ENCODE measurements around the gene FNDC3B. TPM values are rescaled to one million over a fixed set of nuclear protein-coding genes. Genes with fewer than 3 reads are reported as not detected.

Gene FNDC3B
- total RNA-seq, 1 donor from 2014 or later = 29.5 TPM

DNA sequence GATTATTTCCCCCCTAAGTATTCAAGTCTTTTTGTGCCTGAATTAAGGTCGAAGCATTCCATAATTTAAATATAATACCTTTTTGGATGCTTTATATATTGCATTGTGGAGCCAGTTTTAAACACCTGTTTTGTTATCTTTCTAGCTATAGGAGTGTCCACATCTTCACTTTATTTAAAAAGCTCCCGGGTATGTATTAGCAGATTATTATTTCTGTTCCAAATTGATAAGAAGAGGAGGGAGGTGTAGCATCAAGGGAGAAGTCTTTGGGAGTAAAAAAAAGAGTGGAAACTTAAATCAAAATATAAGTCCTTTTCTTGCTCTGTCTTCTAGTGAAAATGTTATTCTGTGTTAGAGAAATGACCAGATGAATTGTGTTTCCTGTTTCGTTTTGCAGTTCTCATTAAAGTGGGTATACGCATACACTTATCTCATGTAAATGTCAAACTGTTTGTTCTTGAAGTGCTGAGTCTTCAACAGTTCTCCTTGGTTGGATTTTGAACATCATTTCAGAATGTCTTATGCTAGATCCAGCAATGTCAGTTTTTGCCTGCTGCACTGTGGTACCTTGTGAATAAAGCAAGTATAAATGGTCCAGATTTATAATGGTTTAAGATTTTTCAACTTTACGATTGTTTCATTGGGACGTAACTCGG is 105.8 kb downstream of the FNDC3B start:
- H3K4me3 Mint-ChIP-seq = no peak overlapping the region
- H3K27ac Mint-ChIP-seq = no peak overlapping the region
- peaks cover 39% of the 10 kb centered on the region for H4K20me1 ChIP-seq (ENCODE audit: low read depth)

DNA sequence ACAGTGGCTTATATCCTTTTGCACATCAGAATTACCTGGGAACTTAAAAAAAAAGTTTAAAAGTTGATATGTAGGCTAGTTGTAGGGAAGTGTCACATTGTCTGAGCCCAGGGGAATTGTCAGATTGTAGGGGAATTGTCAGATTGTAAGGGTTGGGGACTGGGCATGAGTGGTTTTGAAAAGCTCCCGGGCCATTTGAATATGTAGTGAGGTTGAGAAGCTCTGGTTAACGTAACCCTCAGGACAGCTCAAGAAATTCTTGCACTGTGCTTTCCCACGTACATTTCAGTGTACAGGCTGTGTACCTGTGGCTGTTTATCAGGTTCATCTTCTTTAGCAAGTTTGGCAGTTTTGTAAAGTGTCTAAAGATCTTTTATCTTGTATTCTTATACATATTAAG is 107.0 kb downstream of the FNDC3B start:
- H3K9me3 ChIP-seq (ENCODE audit: low read depth) = no peaks in the 10 kb centered on the region
- no peak for DNase-seq (ENCODE audit: low spot score)
- peaks cover 38% of the 10 kb centered on the region for H3K4me1 Mint-ChIP-seq
- no peak overlapping the region for H3K4me3 Mint-ChIP-seq
- no peak for TF ChIP-seq EZH2 (IDR thresholded peaks at IDR 0.05)
- TF ChIP-seq, protein P1, sequence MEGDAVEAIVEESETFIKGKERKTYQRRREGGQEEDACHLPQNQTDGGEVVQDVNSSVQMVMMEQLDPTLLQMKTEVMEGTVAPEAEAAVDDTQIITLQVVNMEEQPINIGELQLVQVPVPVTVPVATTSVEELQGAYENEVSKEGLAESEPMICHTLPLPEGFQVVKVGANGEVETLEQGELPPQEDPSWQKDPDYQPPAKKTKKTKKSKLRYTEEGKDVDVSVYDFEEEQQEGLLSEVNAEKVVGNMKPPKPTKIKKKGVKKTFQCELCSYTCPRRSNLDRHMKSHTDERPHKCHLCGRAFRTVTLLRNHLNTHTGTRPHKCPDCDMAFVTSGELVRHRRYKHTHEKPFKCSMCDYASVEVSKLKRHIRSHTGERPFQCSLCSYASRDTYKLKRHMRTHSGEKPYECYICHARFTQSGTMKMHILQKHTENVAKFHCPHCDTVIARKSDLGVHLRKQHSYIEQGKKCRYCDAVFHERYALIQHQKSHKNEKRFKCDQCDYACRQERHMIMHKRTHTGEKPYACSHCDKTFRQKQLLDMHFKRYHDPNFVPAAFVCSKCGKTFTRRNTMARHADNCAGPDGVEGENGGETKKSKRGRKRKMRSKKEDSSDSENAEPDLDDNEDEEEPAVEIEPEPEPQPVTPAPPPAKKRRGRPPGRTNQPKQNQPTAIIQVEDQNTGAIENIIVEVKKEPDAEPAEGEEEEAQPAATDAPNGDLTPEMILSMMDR (IDR thresholded peaks at IDR 0.05) = no peak
- TF ChIP-seq EZH2phosphoT487 (IDR thresholded peaks at IDR 0.05) = no peak
- H3K79me2 ChIP-seq (ENCODE audit: low read depth) = peaks cover 60% of the 10 kb centered on the region
- H3K9ac ChIP-seq = no peak overlapping the region
- H3K27me3 ChIP-seq = no peaks in the 10 kb centered on the region
- H3K27ac ChIP-seq = no peak overlapping the region
- H3K4me2 ChIP-seq = no peak overlapping the region
- H2AFZ ChIP-seq (replicated peaks) = no peak overlapping the region
- H3K4me3 ChIP-seq = no peak overlapping the region
- no peaks in the 10 kb centered on the region for H3K27me3 Mint-ChIP-seq (ENCODE audit: insufficient read depth, low read depth)
- peaks cover 26% of the 10 kb centered on the region for H3K36me3 Mint-ChIP-seq
- peaks cover 45% of the 10 kb centered on the region for H3K4me1 ChIP-seq
- peaks cover 27% of the 10 kb centered on the region for H4K20me1 ChIP-seq (ENCODE audit: low read depth)
- no peak overlapping the region for H3K27ac Mint-ChIP-seq
- peaks cover 17% of the 10 kb centered on the region for H3F3A ChIP-seq (ENCODE audit: low read depth)
- H3K9me3 Mint-ChIP-seq = peaks cover 28% of the 10 kb centered on the region
- H3K36me3 ChIP-seq = no peaks in the 10 kb centered on the region

More for the DNA sequence above, 105.8 kb downstream of the FNDC3B start:
- no peak overlapping the region for H3K4me2 ChIP-seq
- Mint-ChIP-seq H3K36me3 (peaks cover 26% of the 10 kb centered on the region), H3K27me3 (ENCODE audit: insufficient read depth, low read depth) (no peaks in the 10 kb centered on the region), H3K4me1 (peaks cover 44% of the 10 kb centered on the region), H3K9me3 (peaks cover 28% of the 10 kb centered on the region)
- H3K9ac ChIP-seq = no peak overlapping the region
- peaks cover 17% of the 10 kb centered on the region for H3F3A ChIP-seq (ENCODE audit: low read depth)
- peaks cover 60% of the 10 kb centered on the region for H3K79me2 ChIP-seq (ENCODE audit: low read depth)
- no peaks in the 10 kb centered on the region for H3K9me3 ChIP-seq (ENCODE audit: low read depth)
- H3K4me3 ChIP-seq = no peak overlapping the region
- H3K27me3 ChIP-seq = no peaks in the 10 kb centered on the region
- peaks cover 41% of the 10 kb centered on the region for H3K4me1 ChIP-seq
- H3K27ac ChIP-seq = no peak overlapping the region
- no peak for DNase-seq (ENCODE audit: low spot score)
- H2AFZ ChIP-seq (replicated peaks) = no peak overlapping the region
- no peaks in the 10 kb centered on the region for H3K36me3 ChIP-seq
- TF ChIP-seq, protein P1 (IDR thresholded peaks at IDR 0.05) = no peak
- TF ChIP-seq EZH2phosphoT487 (IDR thresholded peaks at IDR 0.05) (no peak), EZH2 (IDR thresholded peaks at IDR 0.05) (no peak)

DNA sequence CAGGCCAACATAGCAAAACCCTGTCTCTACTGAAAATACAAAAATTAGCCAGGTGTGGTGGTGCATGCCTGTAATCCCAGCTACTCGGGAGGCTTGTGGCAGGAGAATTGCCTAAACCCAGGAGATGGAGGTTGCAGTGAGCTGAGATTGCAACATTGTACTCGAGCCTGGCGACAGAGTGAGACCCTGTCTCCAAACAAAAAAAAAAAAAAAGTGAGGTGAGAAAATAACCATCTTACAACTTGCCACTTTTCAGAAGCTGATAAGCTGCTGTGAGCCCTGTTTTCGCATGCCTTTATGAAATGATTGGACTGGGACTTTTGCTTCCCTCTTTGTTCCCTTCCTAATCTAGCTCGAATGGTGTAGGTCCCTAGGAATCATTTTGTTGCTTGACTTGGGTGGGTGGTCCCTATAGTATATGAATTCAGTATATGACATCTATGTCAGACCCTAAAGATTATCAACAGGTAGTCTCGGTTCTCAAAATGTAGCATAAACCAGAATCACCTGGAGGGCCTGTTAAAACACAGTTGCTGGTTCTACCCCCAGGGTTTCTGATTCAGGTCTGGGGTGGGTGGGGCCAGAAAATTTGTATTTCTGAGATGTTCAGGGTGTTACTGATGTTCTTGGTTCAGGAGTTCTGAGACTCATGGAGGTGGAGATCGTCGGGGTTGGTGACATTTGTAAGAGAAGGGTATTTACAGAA is 107.9 kb downstream of the FNDC3B start:
- no peaks in the 10 kb centered on the region for H3K9me3 ChIP-seq (ENCODE audit: low read depth)
- no peaks in the 10 kb centered on the region for H3K36me3 ChIP-seq
- H3K4me1 Mint-ChIP-seq = peaks cover 38% of the 10 kb centered on the region
- no peak overlapping the region for H3K4me2 ChIP-seq
- peaks cover 59% of the 10 kb centered on the region for H3K79me2 ChIP-seq (ENCODE audit: low read depth)
- H3K27me3 ChIP-seq = no peaks in the 10 kb centered on the region
- H3K4me3 ChIP-seq = no peak overlapping the region
- H3K27ac Mint-ChIP-seq = no peak overlapping the region
- no peaks in the 10 kb centered on the region for H3K27me3 Mint-ChIP-seq (ENCODE audit: insufficient read depth, low read depth)
- no peak overlapping the region for H2AFZ ChIP-seq (replicated peaks)
- H3K9ac ChIP-seq = no peak overlapping the region
- H3F3A ChIP-seq (ENCODE audit: low read depth) = peaks cover 17% of the 10 kb centered on the region
- TF ChIP-seq, protein P1 (IDR thresholded peaks at IDR 0.05) = no peak
- TF ChIP-seq EZH2 (IDR thresholded peaks at IDR 0.05) (no peak), EZH2phosphoT487 (IDR thresholded peaks at IDR 0.05) (no peak)
- peaks cover 24% of the 10 kb centered on the region for H3K36me3 Mint-ChIP-seq
- peaks cover 37% of the 10 kb centered on the region for H3K4me1 ChIP-seq
- peaks cover 28% of the 10 kb centered on the region for H3K9me3 Mint-ChIP-seq
- peaks cover 18% of the 10 kb centered on the region for H4K20me1 ChIP-seq (ENCODE audit: low read depth)
- H3K27ac ChIP-seq = no peak overlapping the region
- no peak for DNase-seq (ENCODE audit: low spot score)
- H3K4me3 Mint-ChIP-seq = no peak overlapping the region

Data from neural progenitor cell (in vitro differentiated cells).